Stimulated activated CD4-positive, alpha-beta T cell treated with anti-CD3 and anti-CD28 coated beads, Interleukin-15, amount 100 ng/mL, for 24 hours (primary cell): ENCODE results near the gene GRM7.
A peak's percentile ranks its signal among the peaks of the same experiment; 100 is the strongest.
"Not testable (repeated sequence)": the region's sequence is repeated elsewhere in the genome, so short reads cannot be mapped to it uniquely, and the experiment has no call there.

Source experiments
- DNase-seq: peaks from one replicate; pipeline ENCODE4 v3.0.0-alpha.2; 2020

GRM7 gene

DNA sequence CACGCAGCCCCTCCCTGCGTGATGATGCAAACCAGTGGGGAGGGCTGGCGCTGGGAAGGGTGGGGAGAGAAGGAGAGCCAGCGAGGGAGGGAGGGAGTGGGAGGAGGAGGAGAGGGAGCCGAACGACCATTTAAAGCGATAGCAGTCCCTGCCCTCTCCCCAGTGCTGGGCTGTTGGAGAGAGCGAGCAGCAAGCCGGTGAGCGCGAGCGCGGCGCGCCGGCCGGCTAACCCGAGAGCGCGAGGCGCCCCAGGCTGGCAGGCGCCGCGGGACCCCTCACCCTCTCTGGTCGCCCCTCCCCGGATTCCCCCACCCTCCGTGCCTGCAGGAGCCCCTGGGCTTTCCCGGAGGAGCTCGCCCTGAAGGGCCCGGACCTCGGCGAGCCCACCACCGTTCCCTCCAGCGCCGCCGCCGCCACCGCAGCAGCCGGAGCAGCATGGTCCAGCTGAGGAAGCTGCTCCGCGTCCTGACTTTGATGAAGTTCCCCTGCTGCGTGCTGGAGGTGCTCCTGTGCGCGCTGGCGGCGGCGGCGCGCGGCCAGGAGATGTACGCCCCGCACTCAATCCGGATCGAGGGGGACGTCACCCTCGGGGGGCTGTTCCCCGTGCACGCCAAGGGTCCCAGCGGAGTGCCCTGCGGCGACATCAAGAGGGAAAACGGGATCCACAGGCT lies at the start of gene GRM7:
Gene GRM7 (plus strand): TSS at position 162 of the 671 bp plus-strand sequence.
- DNase-seq, result no peak

DNA sequence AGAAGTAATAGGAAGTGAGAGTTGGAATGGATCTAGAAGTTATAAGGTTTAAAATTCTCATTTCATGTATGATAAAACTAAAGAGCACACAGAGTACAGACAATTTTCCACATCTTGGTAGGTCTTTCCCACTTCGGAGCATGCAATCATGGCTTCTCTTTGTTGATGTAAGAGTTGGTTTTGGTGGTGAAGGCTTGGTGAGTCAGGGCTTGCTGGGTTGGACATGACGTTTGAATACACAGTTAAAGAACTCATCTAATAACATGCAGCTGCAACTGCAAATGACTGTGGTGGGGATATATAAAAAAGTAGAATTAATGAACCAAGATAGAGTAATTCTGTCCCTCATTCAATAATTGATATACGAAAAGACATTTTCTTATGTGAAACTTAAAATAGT lies 39.5 kb upstream of the GRM7 start:
- no peak for DNase-seq

DNA sequence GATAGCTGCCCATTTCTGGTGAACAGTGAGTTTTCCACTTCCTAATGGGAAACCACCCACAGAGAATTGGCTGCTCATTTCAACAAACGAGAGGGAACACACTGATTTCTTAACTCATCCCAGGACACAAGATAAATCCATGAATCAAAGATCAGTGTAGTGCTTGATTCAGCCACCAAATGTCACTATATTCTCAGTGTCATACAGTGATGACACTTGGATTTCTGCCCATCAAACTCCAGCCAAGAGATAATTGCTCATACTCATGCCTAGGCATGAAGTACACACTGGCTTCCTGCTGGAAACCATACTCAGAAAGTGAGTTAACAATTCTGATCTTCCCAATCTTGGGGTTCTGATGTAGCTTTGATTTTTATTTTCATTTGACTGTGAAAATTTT lies 35.4 kb upstream of the GRM7 start:
- DNase-seq, result no peak

DNA sequence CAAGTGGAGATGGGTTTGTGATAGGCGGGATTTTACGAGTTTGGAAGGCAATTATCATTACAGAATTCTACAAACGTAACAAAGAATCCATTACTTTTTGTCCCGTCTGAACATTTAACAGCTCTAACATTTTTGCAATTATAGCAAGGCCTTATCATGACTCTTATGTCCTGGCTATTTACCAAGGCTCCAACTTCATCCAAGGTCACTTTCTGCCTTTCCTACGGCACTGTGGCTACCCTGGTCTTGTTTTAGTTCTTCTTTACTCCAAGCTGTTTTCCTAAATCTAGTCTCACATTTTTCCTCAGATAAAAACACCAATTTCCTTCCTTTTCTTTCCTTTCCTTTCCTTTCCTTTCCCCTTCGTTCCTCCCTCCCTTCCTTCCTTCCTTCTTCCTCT lies 33.5 kb upstream of the GRM7 start:
- DNase-seq, result no peak

DNA sequence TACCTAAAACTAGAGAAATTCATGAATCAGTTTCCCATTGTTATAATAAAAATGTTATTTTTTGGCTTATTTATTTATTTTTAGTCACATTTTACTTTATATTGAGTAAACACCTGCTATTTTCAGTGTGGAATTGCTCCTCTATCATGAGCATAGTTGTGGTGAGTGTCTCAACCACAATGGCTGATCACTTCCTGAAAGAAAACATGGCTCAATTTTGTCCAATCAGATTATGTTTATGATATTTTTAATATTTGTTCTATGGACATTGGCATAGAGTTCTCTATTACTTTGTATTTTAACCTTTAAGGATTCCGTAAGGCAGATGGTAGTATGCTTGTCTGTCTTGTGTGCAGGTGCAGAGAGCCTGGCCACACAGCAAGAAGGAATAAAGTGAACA lies 16.2 kb upstream of the GRM7 start:
- DNase-seq, result no peak

DNA sequence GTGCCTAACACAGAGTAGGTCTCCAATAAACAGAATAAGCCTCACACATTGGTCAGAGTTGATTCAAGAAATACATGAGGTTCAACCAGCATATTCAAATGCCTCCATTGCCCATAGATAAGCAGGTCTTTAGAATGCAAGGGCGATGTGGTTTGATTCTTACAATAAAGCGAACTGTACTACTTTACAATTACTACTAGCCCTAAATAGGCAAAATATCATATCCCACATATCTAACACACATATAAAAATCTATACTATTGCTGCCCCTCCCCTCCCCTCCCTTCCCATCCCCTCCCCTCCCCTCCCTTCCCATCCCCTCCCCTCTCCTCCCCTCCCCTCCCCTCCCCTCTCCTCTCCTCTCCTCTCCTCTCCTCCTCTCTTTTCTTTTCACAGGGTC lies 6.7 kb upstream of the GRM7 start:
- no peak for DNase-seq

DNA sequence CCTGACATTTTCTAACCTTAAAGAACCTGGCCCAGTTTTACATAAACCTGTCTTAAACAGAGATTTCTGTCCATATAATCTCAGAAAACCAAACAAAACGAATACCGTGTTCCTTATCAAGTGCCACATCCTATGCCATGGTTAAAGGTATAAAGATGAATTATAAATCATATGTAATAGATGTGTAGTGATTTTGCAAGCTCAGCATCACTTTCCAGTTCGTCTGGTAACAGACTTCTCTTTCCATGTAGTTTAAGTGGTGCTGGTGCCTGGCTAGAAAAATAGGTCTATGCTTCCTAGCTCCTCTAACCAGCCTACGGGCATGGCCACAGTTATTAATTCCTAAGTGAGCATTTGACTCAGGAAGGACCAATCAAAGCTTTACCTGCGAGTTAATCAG lies 3.4 kb upstream of the GRM7 start:
- DNase-seq, result no peak

DNA sequence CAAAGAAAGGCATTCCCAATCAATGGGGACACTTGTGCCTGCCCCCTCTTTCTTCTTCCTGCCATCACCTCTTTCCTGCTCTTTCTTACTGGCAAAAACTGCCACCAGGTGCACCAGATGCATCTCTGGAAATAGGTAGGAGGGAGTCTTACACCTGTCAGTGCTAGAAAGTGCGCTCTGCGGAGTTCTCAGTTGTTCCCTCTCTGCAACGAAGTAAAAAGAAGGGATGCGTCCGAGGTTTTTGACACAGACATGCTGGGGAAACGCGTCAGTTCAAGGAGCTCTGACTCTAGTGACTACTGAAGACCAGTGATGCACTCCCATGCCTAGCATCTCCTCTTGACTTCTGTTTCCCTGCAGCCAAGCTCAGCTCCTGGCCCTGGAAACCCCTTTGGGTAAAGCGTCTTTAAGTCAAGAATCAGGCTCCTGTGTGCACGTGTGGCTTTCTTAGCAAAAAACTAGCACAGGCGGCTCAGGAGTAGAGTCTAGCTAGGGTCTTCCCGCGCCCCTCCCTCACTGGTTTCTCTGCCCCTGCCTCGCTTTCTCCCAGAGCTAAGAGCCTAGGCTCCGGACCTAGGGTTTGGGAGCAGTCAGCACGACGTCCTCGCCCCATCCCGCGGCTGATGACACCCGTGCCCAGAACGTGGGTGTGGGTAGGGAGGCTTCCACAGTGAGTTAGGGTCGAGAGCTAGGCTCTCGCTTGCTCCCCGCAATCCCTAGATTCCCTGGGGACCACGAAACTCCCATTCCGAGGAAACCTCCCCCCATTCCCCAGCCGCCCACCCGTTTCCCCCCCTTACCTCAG lies 564 bp upstream of the GRM7 start:
- DNase-seq, result no peak

DNA sequence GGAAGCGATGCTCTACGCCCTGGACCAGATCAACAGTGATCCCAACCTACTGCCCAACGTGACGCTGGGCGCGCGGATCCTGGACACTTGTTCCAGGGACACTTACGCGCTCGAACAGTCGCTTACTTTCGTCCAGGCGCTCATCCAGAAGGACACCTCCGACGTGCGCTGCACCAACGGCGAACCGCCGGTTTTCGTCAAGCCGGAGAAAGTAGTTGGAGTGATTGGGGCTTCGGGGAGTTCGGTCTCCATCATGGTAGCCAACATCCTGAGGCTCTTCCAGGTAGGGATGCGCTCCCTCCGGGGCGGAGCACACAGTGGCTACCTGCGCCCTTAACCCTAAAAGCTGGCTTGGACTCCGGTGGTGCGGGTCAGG lies 698 bp downstream of the GRM7 start:
- DNase-seq, result peak; percentile 3

DNA sequence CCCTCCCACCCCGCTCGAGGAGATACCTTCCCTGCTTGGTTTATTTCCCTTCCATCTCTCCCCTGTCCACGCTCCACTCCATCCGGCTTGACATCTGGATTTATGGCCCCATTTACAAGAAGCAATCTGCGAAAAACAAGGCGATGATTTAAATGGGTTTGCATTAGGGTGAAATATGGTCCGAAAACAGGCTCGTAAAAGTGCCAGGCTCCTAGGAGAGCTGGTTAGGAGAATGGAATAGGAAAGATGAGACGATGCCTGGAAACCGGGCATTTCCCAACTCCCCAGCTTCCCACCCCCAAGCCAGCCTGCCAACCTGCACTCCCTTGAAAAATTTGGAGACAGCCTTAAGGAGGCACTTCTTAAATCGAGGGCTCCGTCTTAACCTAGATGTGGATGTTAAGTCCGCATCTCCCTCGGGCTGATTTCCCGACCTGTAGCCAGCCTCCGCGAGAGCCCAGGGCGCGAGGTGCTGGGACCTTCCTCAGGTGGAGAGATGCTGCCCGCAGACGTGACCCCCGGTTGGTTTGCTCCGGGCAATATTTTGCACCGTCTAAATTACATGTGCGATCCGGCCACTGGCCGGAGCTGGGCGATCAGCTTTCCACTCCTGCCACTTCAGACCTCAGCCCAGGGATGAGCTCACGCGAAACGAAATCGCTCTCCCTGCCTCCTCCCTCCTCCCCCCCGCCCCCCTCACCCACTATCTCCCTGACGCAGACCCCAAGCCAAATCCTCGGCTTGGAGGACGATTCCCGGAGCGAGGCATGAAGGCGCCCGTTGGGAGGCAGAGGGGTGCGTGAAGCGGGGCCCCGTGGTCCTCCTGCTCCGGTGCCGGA lies 1.3 kb downstream of the GRM7 start:
- no peak for DNase-seq

DNA sequence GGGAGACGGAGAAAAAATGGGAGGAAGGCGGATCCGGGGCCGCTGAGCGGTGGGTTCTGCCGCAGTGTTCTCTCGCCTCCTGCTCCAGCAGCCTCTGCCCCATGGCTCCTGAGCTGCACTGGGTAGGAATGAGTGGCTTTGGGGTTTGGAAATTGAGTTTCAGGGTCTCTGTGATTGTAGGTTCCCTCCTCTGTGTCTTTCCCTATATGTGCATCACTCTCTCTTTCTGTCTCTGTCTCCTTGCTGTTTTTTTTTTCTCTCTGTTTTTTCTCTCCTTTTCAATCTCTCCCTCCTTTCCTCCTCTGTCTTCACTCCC lies 1.9 kb downstream of the GRM7 start:
- DNase-seq, result no peak

DNA sequence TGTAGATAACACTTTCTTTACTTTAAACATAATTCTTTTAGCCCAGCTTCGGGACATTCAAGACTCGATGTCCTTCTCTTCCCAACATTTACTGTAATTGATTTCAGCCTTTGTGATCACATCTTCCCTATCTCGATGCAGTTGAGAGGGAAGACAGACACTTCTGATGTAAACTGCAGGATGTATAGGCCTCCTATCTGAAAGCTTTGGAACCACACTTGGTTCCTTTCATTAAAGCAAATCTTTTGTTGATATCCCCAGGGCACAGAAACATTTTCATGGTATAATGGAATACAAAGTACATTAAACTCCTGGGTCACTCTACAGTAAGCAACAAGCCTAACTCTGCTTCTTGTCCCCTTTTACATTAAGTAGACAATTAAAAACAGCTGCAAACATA lies 6.4 kb downstream of the GRM7 start:
- no peak for DNase-seq

DNA sequence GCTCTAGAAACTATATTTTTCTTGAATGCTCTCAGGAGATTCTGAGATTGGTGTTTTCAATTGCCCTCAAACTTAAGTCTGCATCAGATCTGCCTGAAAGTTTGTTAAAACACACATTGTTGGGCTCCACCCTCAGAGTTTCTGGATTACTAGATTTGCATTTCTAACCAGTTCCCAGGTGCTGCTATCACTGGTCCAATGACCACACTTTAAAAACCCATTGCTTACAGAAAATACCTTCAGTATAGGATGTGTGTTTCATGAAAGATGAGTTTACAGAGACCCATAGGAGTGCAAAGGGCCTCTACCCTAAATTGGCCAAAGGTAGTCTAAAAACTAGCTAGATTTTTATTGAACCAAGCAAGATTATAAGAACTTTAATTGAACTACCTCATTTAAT lies 17.8 kb downstream of the GRM7 start:
- no peak for DNase-seq

DNA sequence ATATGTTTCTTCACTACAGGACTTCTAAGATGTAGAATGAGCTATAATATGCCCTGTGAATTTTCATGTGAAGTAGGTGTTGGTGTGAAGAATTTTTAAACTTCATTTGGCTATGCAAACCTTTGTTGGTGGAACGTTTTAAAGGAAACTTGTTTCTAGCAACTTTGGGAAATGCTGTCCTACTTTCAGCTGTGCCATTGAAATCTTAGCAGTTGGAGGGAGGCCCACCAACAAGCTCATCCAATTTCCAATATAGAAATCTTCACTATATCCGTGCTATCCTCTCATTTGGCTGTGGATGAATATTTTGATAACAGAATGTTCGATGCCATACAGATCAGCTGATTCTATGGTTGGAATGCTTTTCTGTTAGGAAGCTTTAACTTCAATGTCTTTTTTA lies 51.3 kb downstream of the GRM7 start:
- DNase-seq, result no peak

DNA sequence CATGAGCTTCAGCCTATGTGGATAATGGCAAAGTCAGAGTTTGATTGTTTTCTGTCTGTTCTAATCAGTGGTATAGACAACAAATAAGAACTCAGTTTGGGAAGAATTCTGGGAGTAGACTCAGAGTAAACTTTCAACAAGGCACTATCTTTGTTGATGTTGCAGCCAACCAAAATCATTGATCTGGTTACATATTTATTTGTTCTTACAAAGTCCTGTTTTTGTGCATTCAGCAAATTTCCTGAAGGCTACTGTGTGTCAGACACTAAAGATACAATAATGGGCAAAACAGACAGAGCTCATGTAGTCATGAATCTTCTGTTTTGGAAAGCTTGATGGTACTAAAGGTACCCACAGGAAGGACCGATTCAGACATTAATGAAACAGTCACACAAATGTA lies 55.0 kb downstream of the GRM7 start:
- DNase-seq, result no peak

DNA sequence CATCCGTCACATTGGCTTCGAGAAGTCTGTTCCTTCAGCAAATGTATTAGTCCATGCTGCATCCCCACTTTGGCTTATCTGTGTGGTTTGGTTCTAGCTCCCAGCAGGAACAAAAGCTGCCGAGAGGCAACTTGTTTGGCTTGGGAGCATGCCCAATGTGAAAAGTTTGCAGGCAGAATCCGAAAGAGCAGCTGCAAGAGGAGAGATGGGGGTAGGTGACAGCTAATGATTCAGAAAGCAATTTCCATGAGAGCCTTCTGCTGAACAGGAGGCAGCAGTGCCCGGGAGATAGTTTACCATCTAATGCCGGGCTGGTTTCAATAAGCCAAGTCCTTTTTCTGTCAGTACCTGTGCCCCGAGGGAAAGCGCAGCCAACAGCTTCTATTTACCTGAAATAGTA lies 60.2 kb downstream of the GRM7 start:
- no peak for DNase-seq

DNA sequence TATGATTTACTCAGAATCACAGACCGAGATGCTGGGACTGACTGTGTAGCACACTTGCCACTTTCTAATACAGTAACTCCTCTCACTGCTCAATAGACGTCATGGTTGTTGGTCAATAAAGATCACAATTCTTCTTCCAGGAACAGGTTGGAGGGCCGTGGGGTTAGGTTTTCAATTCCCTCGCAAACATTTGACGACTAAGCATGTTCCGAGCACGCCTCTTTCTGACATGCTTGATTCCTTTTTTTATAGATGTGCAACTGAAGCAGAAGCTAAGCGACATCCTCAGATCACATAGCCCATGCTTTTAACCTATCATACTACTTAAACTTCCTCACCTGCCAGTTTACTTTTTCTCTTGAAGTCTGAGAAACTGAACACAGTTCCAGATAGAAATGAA lies 61.0 kb downstream of the GRM7 start:
- no peak for DNase-seq

DNA sequence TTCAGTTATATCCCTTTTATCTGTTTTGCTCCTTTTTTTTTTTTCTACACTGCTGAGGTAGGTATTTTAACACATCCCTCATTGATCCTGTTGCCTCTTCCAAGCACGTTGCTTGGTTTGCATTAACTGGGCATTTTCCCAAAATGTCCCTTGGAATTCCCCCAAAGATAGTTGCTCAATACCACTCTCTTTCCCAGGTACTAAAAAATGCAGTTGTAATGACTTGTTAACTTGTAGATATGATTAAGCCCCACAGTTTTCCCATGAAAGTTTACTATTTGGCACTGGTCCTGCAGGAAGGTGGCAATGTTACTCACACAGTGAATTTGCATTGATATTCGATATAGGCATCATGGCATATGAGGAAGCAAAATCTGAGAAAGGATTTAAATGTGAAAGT lies 67.1 kb downstream of the GRM7 start:
- no peak for DNase-seq

DNA sequence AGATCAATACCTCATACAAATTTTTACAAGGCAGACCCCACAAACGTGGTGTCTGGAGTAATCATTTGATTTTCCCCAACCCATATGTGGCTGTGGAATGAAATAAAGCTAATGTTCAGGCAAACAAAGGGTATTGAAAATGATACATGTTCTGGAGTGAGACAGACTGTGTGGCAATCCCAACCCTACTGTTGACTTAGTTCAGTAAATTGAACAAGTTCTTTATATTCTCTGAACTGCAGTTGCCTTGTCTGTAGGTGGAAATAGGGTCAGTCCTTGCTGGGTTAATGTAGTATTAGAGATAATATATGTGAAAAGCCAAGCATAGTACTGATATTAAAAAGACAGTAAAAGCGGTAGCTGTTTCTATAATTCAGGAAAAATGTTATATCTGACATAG lies 69.0 kb downstream of the GRM7 start:
- DNase-seq, result no peak

DNA sequence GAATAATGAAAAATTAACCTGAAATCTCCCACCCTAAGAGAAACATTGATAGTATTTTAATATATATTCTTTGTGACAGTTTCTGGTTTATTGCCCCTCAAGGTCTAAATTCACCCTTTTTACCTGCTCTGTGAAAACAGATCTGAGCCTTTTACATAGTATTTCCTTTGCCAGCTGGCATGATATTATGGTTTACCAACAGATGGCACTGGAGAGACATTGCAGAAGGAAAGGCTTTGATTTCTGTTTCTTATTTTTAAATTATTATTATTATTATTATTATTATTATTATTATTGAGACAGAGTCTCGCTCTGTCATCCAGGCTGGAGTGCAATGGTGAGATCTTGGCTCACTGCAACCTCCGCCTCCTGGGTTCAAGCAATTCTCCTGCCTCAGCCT lies 74.5 kb downstream of the GRM7 start:
- DNase-seq, result not testable (repeated sequence)

DNA sequence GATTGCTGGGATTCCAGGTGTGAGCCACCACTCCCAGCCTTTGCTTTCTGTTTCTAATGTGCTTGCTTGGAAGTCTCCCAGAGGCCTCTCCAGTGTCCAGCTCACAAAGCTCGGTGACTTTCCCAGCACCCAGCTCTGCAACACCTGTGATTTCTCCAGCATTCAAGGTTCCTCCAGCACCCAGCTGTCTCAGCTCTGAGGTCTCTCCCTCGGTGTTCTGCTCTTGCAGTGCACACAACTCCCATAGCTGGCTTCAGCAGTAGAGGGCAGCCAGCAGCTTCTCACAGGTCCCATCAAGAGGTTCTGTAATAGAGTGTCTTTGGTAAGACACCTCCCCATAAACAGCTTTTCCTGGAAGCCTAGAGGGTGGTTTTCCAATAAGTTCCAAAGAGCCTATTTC lies 75.1 kb downstream of the GRM7 start:
- no peak for DNase-seq

DNA sequence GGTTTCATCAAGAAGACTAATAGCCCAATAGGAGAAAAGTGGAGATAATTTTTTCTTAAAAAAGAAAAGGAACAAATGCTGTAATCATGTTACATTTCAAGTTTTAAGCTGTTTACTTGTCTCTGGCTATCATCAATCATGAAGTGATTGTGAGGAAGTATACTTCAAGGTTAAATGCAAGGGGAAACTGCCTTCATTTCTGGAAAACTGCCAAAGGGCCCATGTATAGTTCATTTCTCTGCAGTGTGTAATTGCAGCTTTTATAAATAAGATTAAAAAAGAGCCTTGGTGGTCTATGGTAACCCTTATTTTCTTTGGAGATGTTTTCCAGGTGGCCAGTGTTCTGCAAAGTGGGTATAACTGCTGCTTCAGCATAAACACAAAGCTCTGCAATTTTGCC lies 101.9 kb downstream of the GRM7 start:
- DNase-seq, result no peak

DNA sequence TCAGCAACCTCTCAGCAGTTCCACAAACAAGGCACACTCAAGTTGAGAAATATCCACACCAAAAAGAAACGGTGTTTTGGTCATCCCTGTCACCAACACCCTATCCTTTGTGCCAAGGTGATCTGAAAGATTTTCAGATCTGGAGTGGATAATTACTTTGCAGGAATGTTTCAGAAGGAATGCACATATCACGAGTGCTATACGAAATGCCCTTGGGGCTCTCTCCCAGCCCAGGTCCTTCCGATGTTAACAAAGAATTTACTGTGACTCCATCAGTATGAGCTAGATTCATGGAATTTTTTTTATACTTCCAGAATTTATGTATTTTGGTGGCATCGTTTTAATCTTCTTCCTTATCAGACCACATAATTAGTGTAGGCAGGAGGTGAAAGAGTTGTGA lies 105.0 kb downstream of the GRM7 start:
- DNase-seq, result no peak

DNA sequence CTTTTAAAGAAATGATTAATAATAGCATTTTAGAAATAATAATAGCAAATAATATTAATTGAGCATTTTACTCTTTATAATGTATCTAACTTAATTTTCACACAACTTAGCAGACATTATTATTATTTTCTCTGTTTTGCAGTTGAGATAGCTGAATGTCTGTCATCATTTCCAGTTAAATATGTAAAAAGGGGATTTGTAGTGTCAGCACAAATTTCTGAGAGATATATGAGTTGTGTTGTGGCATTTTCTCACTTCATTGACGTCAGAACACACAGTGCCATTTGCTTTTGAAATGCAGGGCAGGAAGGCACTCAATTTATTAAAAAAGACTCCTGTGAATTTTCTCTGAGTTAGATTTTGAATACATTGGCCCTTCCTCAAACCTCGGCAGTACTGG lies 111.0 kb downstream of the GRM7 start:
- DNase-seq, result no peak
